Stomach (tissue), 4 donors: ENCODE measurements around the gene ATP11A.

Experiments
- POLR2A ChIP-seq, 4 donors: fragments of 450-650 bp; IDR thresholded peaks; one replicate each; pipeline ENCODE4 v1.6.1; 2016; ENCODE audit warnings: antibody characterized with exemption in 4 of 4, control low read depth in 2 of 4, mild to moderate bottlenecking in 1 of 4, moderate library complexity in 1 of 4
- POLR2AphosphoS5 ChIP-seq, 3 donors: sonication (generic); formaldehyde crosslinking; IDR thresholded peaks; one replicate each; pipeline ENCODE4 v1.6.1; 2016; ENCODE audit warnings: antibody characterized with exemption in 3 of 3
- TF ChIP-seq, protein P1 (sequence below), 7 experiments: fragments of 450-650 bp in 4 of 7; fragments of 200-600 bp in 3 of 7; sonication (generic) in 3 of 7; IDR thresholded peaks; one replicate each; pipeline ENCODE4 v1.5.1; 2016 to 2019; ENCODE audit warnings: antibody characterized with exemption in 7 of 7, control low read depth in 2 of 7, mild to moderate bottlenecking in 1 of 7

DNA sequence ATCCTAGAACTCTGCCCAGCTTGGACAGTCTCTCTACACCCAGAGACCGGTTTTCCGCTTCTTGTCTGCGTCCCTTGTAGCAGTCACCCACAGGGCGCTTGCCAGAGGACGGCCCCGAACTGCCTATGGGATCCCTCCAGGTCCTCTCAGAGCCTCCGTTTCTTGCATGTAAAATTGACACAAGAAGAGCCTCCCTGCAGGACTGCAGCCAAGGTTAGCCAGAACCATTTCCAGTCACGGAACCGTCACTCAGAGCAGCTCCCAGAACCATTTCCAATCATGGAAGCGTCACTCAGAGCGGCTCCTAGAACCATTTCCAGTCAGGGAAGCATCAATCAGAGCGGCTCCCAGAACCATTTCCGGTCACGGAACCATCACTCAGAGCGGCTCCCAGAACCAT lies 65.5 kb downstream of the ATP11A start:
- TF ChIP-seq, protein P1, sequence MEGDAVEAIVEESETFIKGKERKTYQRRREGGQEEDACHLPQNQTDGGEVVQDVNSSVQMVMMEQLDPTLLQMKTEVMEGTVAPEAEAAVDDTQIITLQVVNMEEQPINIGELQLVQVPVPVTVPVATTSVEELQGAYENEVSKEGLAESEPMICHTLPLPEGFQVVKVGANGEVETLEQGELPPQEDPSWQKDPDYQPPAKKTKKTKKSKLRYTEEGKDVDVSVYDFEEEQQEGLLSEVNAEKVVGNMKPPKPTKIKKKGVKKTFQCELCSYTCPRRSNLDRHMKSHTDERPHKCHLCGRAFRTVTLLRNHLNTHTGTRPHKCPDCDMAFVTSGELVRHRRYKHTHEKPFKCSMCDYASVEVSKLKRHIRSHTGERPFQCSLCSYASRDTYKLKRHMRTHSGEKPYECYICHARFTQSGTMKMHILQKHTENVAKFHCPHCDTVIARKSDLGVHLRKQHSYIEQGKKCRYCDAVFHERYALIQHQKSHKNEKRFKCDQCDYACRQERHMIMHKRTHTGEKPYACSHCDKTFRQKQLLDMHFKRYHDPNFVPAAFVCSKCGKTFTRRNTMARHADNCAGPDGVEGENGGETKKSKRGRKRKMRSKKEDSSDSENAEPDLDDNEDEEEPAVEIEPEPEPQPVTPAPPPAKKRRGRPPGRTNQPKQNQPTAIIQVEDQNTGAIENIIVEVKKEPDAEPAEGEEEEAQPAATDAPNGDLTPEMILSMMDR (IDR thresholded peaks at IDR 0.05), result no peak
- TF ChIP-seq POLR2AphosphoS5 (IDR thresholded peaks at IDR 0.05) (no peak), POLR2A (IDR thresholded peaks at IDR 0.05) (no peak)
